Measurements from ENCODE around the gene DOC2B.
A peak's percentile ranks its signal among the peaks of the same experiment; 100 is the strongest.
"Not testable (repeated sequence)": the region's sequence is repeated elsewhere in the genome, so short reads cannot be mapped to it uniquely, and the experiment has no call there.

- peak; percentile 76 for TF ChIP-seq CTCF (conservative IDR thresholded peaks at IDR 0.05; ENCODE audit: low read length)
- TF ChIP-seq EZH2phosphoT487 (IDR thresholded peaks at IDR 0.05; ENCODE audit: borderline replicate concordance, low read depth, low read length), result not testable (repeated sequence)
Measured at GRCh38 chr17:118339-118917, 63.0 kb downstream of the DOC2B start.
